Sigmoid colon (tissue), 4 donors: ENCODE measurements around the gene MAP1LC3B.

ENCODE experiments used
- CTCF ChIP-seq, 4 experiments: fragments of 450-650 bp in 3 of 4; fragments of 200-600 bp in 1 of 4; IDR thresholded peaks; one replicate each; pipeline ENCODE4 v1.5.1; 2016 to 2019; ENCODE audit warnings: antibody characterized with exemption in 4 of 4, mild to moderate bottlenecking in 3 of 4, moderate library complexity in 2 of 4
- EP300 ChIP-seq, 4 donors: sonication (generic); formaldehyde crosslinking; IDR thresholded peaks; one replicate each; pipeline ENCODE4 v1.6.1; 2017; ENCODE audit warnings: antibody characterized with exemption in 4 of 4
- POLR2A ChIP-seq, 2 donors: fragments of 450-650 bp; IDR thresholded peaks; one replicate each; pipeline ENCODE4 v1.6.1; 2016; ENCODE audit warnings: antibody characterized with exemption in 2 of 2, mild to moderate bottlenecking in 2 of 2, moderate library complexity in 2 of 2
- POLR2AphosphoS5 ChIP-seq, 4 donors: sonication (generic); formaldehyde crosslinking; IDR thresholded peaks; one replicate each; pipeline ENCODE4 v1.6.1; 2017; ENCODE audit warnings: antibody characterized with exemption in 4 of 4

GRCh38 chr16:87350031-87350430, 42.1 kb upstream of the MAP1LC3B start:
- no peak for TF ChIP-seq CTCF (IDR thresholded peaks at IDR 0.05)
- TF ChIP-seq EP300 (IDR thresholded peaks at IDR 0.05), result no peak
- no peak for TF ChIP-seq POLR2A (IDR thresholded peaks at IDR 0.05)
- TF ChIP-seq POLR2AphosphoS5 (IDR thresholded peaks at IDR 0.05), result no peak
